ENCODE measurements around the gene PRKN. TPM values are rescaled to one million over a fixed set of nuclear protein-coding genes. Genes with fewer than 3 reads are reported as not detected.

Gene PRKN
- polyA plus RNA-seq, 3 donors: 0.41 to 16.8 (median 2.1) TPM

DNA sequence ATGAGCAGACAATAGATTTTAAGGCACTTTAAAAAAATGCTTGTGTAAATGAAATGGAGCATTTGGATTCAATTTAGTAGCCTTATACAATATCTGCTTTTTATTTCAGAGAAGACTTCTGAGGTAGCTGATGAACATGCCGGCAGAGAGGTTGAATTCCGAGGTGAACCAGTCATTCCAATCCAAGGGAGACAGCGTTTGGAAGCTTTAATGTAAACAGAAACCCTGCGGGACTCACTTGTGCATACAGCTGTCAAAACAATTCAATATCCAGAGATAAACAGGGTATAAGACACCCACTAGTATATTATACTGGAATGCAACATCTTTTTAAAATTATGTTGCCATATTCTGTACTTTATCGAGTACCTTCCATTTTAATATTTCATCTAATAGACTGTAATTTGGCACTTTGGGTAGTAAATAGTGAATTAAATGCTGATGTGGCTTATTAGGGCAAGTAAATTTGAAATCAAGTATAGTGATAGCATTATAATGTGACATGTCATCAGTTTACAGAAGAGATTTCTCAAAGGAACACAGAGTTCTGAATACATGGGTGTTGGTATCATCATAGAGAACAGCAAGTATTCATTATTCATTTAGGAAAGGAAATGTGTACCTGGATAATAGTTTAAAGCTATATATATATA lies 347.7 kb downstream of the PRKN start:
- H3K27ac ChIP-seq (ENCODE audit: low read depth, low read length): no peak overlapping the region
- 60 to 75% (median 69%) methylated on average over 5 of the region's 5 CpGs for WGBS, 3 donors

DNA sequence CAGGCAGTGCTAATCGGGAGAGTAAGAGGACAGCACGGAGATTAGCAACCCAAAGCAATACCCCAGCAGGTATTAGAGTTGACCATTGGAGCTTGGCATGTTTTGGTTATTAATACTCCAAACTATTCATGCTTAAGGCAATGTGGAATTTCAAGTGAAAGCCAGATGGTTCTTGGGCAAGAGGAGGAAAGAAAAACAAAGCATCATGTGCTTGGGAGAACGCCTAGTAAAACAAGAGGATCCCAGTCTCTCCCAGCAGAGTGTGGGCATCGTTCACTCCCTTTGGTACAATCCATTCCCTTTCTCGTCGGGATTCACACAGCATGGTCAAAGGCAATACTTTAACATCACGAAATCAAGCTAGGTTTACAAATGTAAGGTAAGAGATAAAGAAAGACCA lies 349.8 kb downstream of the PRKN start:
- no peak overlapping the region for H3K27ac ChIP-seq (ENCODE audit: low read depth, low read length)
- 83 to 88% (median 86%) methylated on average over 7 of the region's 7 CpGs for WGBS, 3 donors

DNA sequence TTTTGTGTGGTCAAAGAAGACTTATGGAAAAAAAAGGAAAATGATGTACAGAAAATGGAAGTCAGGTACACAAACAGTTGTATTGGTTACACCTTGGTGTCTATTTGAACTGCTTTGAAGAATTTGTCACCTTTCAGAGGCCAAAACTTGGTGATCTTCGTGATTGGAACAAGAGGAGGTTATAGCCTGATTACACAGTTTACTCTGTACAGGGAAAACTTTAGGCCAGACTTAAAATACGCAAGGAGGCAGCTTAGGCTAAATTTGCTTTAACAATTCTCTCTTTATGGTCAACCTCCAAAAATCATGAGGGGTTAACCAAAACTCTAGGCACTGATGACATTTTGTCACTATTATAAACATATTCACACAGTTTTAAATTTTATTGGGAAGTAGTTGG lies 353.7 kb downstream of the PRKN start:
- 48 to 93% (median 87%) methylated on average over 2 of the region's 2 CpGs for WGBS, 3 donors

DNA sequence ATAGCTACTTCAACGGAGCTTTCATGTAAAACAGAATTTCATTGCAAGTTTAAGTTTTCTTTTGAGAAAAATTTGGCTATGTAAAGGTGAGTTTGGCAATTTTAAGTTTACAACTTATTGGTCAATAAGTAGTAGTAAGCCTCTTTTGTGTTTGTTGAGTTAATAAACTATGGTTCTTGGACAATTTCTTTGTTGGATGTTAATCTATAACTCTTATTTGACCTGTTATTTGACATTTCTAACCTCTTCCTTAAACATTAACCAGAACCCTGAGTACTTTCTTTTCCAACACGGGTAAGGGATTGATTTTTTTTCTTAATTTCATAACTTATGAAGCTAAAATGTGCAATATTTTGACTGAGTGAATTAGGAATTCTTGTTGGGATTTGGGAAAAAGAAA lies 354.4 kb downstream of the PRKN start:
- H3K27ac ChIP-seq (ENCODE audit: low read depth, low read length): no peak overlapping the region
- WGBS, 3 donors: 25 to 79% (median 79%) methylated on average over 2 of the region's 2 CpGs

More for the DNA sequence above, 353.7 kb downstream of the PRKN start:
- no peak overlapping the region for H3K27ac ChIP-seq (ENCODE audit: low read depth, low read length)

DNA sequence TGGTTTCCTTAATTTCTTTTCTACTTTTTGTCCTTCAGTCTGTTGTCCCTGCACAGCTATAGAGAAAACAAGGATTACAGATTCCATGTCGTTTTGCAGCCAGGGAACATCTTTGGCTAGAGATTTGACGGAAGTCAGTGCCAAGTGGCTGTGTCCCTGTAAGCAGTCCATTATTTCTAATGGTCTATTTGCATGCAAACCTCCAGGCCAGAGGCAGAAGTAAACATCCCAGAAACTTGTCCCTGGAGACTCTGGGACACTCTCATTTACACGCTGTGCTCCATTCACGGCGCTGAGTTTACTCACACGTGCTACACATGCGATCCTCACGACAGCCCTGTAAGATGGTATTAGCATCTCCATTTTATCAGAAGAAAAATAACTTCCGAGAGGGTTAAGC lies 355.5 kb downstream of the PRKN start:
- H3K27ac ChIP-seq (ENCODE audit: low read depth, low read length): no peak overlapping the region
- 53 to 73% (median 68%) methylated on average over 9 of the region's 9 CpGs for WGBS, 3 donors

DNA sequence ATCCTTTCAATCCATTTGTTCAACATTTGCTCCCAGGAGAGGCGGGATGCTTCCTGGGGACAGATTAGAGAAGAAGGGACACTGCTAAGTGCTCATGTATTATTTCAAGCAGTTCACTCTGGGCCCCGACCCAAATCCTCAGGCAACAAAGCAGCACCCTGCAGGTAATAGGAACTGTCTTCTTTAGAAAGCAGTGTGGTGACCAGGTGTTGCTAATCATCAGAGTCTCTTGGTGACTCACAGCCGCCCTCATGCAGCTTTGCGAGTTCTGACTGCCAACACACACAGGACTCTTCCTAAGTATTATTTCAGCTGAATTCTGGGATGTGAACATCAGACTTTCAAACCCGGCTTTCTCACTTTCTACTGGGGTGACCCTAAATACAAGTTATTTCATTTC lies 356.4 kb downstream of the PRKN start:
- no peak overlapping the region for H3K27ac ChIP-seq (ENCODE audit: low read depth, low read length)
- 86 to 94% (median 91%) methylated on average over 5 of the region's 5 CpGs for WGBS, 3 donors

DNA sequence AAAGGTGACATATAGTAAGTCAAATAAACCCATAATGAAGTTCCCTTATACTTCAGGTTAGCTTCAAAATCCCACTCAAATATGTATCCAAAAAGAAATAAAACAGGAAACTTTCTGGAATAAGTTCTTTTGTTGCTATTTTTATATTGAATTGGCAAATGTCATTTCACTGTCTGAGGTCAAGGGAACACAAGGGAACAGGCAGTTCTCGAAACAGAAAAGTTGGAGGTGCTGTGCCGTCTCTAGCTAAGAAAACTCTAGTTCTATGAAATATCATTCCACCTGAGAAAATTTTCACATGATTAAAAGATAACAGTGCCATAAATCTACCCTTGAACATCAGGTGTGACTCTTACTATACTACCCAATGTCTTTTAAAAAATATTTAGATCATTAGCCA lies 358.5 kb downstream of the PRKN start:
- no peak overlapping the region for H3K27ac ChIP-seq (ENCODE audit: low read depth, low read length)
- WGBS, 3 donors: 76 to 89% (median 86%) methylated on average over 2 of the region's 2 CpGs

DNA sequence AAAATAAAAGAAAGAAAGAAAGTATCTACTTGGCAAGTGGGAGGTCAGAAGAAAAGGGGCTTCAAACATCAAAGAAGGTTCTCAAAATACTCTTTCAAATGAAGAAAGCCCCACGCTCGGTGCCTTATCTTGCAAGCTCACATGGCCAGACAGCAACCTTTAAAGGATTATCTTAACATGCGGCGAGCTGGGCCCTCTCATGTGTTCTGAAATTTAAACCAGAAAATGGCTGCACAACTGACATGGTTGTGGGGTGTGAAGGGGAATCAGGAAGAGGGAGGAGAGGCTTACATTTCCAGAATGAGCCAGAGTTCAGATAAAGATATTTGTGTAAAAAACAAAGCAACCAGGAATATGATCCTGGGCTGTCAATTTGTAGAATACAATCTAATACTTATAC lies 363.1 kb downstream of the PRKN start:
- 82 to 89% (median 88%) methylated on average over 4 of the region's 4 CpGs for WGBS, 3 donors
- no peak overlapping the region for H3K27ac ChIP-seq (ENCODE audit: low read depth, low read length)

DNA sequence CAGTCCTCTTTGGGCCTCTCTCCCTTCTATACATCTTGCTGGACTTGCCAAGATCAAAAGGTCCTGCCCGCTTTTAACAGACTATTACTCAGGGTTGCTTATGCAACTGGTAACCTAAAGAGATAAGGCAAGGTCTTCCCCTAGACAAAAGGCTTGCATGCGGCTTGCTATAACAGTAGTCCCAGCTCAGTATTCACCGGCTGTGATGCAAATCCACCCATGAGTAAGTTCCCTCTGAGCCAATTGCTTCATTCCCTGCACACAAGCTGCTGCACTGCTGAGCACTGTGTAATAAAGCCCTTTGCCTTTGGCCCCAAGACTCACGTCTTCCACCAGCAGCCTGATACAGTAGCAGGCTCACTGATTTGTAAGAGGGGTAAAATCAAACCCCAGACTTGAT lies 363.8 kb downstream of the PRKN start:
- H3K27ac ChIP-seq (ENCODE audit: low read depth, low read length): no peak overlapping the region
- 80 to 91% (median 85%) methylated on average over 4 of the region's 4 CpGs for WGBS, 3 donors

DNA sequence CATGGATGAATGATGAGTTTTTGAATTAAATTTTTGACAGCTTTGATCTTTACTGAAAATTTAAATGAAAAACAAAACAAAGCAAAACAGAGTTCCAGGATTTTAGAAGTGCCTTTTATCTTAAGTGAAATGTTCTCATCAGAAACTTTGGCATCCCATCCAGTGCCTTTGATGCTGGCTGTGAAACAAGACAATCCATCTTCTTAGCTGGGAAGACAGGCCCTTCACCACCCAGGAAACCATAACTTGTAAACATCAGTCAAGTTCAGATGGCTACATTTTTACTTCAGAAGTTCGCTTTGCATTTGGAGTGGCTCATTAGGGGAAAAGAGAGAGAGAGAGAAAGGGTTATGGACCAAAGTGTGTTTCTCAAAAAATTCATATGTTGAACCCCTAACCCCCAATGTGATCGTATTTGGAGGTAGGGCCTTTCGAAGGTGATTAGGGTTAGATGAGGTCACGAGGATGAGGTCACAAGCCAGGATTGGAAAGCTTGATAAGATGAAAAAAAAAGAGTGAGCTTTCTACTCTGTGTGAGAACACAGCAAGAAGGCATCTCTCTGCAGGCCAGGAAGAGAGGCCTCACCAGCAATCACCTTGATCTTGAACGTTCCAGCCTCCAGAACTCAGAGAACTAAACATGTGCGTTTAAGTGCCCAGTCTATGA lies 366.5 kb downstream of the PRKN start:
- no peak overlapping the region for H3K27ac ChIP-seq (ENCODE audit: low read depth, low read length)
- WGBS, 3 donors: 65 to 84% (median 78%) methylated on average over 6 of the region's 6 CpGs

DNA sequence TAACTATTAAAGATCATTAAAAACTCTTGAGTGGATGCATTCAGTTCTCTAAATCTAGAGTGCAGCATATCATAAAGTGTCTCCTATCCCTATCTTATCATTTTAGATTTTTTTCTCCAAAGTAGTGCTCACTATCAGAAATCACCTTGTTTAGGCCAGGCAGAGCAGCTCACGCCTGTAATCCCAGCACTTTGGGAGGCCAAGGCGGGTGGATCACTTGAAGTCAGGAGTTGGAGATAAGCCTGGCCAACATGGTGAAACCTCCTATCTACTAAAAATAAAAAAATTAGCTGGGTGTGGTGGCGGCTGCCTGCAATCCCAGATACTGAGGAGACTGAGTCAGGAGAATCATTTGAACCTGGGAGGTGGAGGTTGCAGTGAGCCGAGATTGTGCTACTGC lies 368.9 kb downstream of the PRKN start:
- H3K27ac ChIP-seq (ENCODE audit: low read depth, low read length): no peak overlapping the region
- WGBS, 3 donors: 83 to 85% (median 85%) methylated on average over 4 of the region's 4 CpGs

DNA sequence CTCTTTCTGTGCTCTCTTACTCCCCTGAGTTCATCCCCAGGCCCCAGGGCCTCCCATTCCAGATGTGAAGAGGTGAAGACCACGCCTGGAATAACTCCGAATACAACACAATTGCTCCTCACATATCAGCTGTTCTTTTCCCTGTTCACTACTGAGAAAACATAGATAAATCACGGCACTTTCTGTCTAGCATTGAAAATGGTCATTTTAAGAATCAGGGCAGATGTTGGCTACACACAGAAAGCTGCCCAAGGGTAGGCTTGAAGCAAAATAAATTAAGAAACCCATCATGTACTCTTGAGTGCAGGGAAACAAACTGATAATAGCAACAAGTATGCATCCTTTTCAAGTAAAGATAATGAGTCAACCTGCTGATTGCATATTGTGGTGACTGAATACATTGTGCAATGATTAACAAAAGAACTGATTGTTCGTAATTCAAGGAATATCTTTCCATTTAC lies 382.5 kb downstream of the PRKN start:
- WGBS, 3 donors: 70 to 75% (median 71%) methylated on average over 4 of the region's 4 CpGs
- no peak overlapping the region for H3K27ac ChIP-seq (ENCODE audit: low read depth, low read length)

DNA sequence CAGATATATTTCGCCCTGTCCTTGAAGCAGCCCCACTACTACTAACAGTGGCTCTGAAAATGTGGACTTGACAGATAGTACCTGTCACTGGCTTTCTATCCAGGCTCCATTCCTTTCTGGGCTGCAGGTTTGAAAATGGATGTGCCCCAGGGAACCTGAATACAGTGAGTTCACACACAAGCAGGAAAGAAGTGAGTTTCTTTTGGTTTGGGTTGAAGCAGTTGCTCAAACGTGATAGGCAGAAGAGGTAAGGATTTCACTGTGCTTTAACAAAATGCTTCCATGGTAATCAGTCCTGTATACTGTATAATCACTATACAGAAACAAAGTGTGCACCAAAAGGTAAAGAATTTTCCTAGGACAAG lies 382.9 kb downstream of the PRKN start:
- WGBS, 3 donors: 67 to 90% (median 68%) methylated on average over 2 of the region's 2 CpGs
- no peak overlapping the region for H3K27ac ChIP-seq (ENCODE audit: low read depth, low read length)

DNA sequence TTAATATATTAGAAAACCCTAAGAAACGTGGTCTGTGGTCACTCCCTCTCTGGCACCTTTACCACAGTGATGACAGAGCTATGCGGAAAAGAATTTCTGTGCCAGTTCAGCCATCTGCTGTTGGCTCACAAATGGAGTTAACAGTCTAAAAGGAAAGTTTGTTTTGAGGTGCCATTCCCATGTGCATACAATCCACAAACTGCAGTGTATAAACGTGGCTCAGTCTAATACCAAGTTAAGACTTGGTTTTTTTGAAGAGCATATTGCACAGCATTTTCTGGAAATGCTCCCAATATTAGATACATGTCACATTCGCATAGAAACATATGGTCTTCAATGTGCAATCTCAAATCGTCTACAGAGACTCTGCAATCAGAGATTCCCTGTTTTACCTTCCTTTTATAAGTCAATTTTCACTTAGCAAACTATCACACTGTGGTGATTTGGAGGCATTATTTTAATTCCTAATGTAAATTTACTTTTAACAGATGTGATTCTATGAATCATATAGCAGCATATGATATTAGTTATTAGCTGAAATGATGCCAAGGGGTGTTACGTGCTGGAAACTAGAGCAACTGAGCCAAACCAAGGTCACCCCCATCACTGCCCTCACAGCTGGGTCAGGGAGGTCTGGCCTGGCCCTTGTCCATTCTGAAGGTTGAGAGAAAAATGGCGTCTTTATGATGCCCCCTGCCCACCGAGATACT lies 383.5 kb downstream of the PRKN start:
- H3K27ac ChIP-seq (ENCODE audit: low read depth, low read length): no peak overlapping the region
- 56 to 62% (median 59%) methylated on average over 8 of the region's 8 CpGs for WGBS, 3 donors

DNA sequence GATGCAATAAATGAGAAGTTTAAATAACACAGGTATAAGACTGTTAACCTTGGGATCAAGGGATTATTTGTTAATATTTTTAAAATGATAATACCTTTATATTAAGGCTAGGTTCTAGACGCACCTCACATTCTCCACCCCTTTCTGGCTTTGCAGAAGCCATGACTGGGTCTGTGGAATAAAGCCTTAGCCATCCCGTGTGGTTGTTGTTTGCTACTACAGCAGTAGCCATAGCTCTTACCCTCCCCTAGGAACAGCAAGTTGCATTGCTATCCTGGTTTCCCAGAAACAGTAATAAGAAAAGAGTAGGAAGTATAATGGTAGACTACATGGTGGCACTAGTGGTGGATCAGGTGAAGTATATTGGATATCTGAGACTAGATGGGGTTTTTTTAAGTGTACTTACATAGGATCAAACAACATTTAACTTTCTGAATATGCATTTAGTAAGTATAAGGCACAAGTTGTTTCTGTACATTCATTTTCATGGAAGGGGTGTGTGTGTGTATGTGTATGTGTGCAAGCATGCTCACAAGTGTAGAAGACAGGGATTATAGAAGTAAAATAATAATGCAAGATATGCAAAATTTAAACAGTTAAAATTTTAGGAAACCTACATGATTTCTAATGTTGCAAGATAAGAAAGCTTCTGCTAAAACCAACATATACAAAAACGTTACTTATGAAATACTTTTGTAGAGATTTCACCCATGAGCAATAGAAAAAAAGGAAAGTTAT lies 384.2 kb downstream of the PRKN start:
- WGBS, 3 donors: 44 to 66% (median 59%) methylated on average over 3 of the region's 3 CpGs
- no peak overlapping the region for H3K27ac ChIP-seq (ENCODE audit: low read depth, low read length)

DNA sequence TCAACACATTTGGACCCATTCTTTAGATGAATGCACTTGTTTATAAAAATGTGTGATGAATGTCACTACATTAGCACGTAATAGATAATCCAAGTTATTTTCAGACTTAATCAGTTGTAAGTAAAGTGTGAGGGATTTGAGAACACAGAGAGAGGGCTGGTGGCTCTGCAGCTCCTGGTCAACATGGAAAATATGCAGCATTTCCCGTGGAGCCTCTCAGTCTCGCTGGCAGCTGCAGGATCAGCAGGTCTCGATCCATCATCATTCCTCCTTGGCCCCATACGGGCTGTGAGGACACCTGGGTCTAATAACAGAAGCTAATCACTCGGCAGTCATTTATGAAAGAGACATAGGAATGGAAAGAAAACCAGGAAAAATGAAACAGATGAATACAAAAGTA lies 390.2 kb downstream of the PRKN start:
- H3K27ac ChIP-seq (ENCODE audit: low read depth, low read length): no peak overlapping the region
- 63 to 89% (median 85%) methylated on average over 6 of the region's 6 CpGs for WGBS, 3 donors

DNA sequence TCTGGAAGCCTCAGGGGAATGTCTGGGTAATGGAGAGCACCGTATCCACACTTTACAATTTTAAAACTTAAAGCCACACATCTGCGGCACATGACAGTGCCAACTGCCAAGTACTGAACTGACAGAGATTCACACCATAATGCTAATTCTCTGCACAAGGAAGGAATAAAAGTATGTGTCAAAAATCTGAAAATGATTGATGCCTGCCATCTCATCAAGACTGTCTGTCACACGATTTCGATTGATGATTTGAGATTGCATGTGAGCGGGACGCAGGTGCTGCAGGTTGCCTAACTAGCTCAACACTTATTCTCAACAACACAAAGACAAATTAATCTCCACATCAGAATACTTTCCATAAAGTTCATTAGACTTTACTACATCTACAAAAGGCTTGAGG lies 391.2 kb downstream of the PRKN start:
- H3K27ac ChIP-seq (ENCODE audit: low read depth, low read length): no peak overlapping the region
- 86 to 96% (median 90%) methylated on average over 6 of the region's 6 CpGs for WGBS, 3 donors

DNA sequence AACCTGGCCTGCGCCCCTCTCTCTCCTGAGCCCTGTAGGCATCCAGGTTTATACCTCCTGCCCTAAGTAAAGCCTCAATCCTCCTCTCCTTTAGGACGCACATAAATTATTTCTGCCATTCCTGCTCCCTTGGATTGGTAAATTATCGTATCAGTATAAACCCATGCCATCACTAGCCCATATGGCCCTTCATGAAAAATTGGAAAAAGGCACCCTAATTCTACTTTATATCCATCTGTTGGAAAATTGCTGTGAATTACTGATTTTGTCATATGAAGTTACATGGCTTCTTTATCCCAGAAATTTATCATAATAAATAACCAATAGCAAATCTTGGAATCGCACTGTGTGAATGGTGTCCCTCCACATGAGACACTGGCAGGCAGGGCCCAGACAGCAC lies 395.2 kb downstream of the PRKN start:
- 97 to 98% (median 97%) methylated on average over 4 of the region's 4 CpGs for WGBS, 3 donors
- no peak overlapping the region for H3K27ac ChIP-seq (ENCODE audit: low read depth, low read length)

DNA sequence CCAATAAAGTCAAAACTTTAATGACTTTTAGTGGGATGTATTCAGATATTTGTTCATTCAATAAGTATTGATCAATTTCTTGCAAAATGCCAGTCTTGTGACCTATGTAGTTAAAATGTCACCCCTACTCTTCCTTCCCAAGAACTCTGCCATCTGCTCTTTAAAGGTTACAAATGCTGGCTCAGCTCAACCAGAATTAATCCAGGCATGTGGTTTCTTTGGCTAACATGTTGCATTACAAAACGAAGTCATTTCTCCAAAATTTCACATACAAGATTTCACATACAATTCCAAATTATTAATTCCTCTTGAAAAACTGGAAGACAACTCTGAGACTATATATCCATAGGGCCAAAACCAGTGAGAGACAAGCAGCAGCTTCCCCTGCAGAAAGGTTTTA lies 395.7 kb downstream of the PRKN start:
- 59 to 78% (median 63%) methylated on average over 1 of the region's 1 CpG for WGBS, 3 donors
- no peak overlapping the region for H3K27ac ChIP-seq (ENCODE audit: low read depth, low read length)

Data from adipose tissue (tissue), 3 donors.